ENCODE data around the gene HES4.

HES4 gene

GRCh38 chr1:965526-966134, 34.3 kb downstream of the HES4 start:
- no peak for DNase-seq

- no peak for DNase-seq
Observed at GRCh38 chr1:964691-965525, 35.0 kb downstream of the HES4 start.

GRCh38 chr1:963746-964525, 36.0 kb downstream of the HES4 start:
- DNase-seq: no peak

DNA sequence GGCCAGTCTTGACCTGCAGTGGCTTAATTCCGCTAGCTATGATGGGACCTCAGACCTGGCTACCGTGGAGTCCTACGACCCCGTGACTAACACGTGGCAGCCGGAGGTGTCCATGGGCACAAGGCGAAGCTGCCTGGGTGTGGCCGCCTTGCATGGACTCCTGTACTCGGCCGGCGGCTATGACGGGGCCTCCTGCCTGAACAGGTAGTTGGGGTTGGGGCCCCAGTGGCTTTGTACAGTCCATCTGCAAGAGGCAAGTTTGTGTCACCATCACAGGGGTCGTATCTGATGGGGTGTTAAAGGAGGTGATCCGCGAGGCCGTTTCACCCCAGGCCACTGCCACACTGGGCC, 36.6 kb downstream of the HES4 start:
- DNase-seq: no peak

GRCh38 chr1:962381-963300, 37.3 kb downstream of the HES4 start:
- DNase-seq: no peak

DNA sequence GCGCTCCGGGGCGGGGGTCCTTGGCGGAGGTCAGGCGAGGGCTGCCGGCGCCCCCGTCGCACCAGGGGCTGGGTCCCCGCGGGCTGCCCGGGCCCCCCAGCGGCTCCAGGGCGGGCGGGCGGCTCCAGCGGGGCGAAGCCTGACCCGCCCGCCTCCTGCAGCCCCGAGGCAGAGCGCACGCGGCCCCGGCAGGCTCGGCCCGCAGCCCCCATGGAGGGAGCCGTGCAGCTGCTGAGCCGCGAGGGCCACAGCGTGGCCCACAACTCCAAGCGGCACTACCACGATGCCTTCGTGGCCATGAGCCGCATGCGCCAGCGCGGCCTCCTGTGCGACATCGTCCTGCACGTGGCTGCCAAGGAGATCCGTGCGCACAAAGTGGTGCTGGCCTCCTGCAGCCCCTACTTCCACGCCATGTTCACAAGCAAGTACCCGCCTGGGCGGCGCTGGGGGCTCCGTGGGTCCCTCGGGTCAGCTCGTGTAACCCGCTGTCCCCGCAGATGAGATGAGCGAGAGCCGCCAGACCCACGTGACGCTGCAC, 38.7 kb downstream of the HES4 start:
- no peak for DNase-seq

- peak; percentile 35 to 42 for DNase-seq
Observed at GRCh38 chr1:960363-961131, 39.4 kb downstream of the HES4 start, which contains the start of gene KLHL17. Gene KLHL17, plus strand, starts transcription at chr1:960584. Its CDS starts 110 bp downstream, at chr1:960694.

DNA sequence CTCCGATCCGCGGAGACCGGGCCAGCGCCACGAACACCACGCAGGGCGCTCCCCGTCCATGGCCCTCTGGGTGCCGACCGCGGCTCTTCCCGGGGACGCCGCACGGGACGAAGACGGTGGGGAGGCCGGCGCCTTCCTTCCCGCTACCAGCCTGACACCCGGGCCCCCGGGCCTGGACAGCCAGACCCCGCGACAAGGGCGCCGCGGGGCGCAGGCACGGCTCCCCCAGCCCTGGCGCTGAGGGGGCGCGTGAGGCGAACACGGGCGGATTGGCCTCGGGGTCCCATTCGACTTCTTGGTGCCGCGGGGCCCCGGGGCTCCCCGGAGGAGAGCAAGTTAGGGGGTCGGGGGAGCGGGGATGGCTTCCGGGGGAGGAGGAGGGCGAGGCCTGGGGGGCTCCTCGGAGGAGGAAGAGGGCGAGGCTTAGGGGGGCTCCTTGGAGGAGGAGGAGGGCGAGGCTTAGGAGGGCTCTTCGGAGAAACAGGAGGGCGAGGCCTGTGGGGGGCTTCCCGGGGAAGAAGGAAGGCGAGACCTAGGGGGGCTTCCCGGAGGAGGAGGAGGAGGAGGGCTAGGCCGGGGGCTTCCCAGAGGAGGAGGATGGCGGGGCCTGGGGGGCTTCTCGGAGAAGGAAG, 40.0 kb downstream of the HES4 start:
- DNase-seq: no peak

DNA sequence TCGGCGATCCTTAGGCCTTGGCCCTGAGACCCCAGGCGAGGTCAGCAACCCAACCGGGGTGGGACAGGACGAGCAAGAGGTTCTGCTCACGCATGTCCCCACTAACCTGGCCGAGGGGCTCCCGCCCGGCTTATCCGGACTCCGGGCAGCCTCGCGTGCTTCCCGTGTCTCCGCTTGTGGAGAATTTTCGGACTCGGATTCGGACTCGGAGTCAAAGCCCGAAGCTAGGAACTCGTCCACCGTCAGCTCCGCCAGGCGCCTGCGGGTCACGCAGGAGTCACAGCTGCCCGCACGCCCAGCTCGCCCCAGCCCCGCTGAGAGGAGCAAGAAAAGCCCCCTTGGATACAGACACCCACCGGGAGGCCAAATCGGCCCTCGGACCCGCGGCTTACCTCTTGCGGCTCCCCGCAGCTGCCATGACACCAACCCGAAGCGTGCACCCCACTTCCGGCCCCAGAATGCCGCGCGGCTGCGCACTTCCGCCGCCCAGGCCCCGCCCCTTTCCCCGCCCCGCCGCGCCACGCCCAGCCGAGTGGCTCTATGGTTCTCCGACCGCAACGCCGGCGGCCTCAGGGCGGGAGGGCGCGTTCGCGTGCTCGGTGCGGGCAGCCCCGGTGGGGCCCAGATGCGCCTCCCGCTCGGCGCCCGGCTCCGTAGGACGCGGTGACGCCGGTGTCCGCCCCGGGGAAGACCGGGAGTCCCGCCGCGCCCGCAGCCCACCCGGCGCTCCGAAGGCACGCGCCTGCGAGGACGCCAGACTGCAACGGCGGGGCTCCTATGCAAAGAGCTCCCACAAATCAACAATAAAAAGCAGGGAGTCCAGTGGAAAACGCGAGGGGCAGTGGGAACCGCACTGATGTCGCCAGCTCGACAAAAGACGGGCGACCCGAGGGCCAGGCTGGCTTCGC, 40.8 kb downstream of the HES4 start, which contains the start of gene NOC2L:
Gene NOC2L, minus strand, starts transcription at position 434 of the 908 bp plus-strand sequence. Its CDS starts 16 bp downstream, at position 418.
- peak; percentile 72 to 77 for DNase-seq

GRCh38 chr1:956636-957035, 43.3 kb downstream of the HES4 start:
- no peak for DNase-seq

- peak in 1 of 2 experiments; percentile 15 for DNase-seq
Observed at GRCh38 chr1:955474-955873, 44.4 kb downstream of the HES4 start.

DNA sequence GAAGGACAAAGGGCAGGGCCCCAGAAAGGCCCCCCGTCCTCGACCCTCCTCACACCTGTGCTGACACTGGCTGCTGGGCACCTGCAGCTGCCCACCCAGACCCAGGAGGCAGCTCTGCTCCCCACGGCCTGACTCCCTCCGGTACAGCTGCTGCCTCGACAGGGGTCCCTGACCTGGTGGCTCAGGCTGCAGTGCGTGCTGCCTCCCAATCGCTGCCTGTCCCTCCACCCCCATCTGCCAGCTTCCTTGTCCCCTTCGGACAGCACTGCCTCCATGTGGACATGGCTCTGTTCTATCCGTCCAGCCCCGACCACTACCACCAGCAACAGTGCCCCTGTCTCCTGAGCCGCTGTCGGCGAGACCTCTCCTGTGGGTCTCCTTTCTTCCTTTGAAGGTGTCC, 45.0 kb downstream of the HES4 start:
- no peak for DNase-seq

DNA sequence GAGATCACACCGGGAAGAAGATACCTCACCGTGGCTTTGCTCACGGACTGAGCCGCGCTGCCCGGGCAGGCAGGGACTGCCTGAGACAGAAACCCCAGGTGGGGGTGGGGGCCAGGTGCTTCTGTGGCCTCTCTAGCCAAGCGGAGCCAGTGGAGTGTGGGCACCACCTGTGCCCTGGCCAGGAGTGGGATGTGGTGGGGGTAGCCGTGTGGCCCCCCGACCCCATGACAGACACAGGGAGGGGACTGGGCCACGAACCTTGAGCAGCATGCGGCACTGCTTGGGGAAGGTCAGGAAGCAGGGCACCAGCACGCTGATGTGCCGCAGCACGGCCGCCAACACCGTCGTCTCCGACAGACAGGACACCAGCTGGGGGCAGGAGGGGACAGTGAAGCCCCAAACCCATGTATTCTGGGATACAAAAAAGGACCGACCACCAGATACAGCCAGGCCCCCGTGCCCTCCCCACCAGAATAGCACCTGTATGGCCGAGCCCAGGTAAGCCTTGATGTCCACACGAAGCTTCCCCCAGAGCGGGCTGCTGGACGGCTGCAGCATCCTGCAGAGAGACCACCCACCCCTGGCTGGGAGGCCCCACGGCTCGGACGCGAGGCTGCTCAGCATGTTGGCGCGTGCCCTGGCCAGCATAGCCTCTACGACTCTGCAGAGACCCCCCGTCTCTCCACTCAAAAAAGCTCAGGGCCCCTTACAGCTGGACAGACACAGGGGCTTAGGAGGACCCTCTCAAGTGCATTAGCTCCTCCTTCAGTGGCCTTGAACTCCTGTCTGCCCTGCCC, 46.2 kb downstream of the HES4 start:
- no peak for DNase-seq

DNA sequence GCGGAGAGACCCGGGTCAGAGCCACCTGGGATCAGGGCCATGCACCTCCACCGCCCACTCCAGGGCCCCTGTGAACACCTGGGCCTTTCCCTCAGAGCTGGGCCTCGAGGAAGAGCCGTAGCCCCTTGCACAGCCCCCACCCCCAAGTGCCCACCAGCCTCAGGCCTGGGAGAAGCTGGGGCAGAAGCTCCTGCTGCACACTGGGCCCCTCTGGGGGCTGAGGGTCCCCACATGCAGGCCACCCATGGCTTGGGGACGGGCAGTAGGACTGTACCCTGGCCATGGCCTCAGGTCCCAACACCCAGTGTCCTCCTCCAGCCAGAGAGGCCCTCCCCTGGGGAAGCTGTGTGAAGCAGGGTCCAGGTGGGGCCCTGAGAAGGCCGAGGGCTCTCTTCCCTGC, 47.3 kb downstream of the HES4 start:
- no peak for DNase-seq

GRCh38 chr1:952201-952600, 47.7 kb downstream of the HES4 start:
- DNase-seq: no peak

GRCh38 chr1:951364-951763, 48.5 kb downstream of the HES4 start:
- DNase-seq: no peak

DNA sequence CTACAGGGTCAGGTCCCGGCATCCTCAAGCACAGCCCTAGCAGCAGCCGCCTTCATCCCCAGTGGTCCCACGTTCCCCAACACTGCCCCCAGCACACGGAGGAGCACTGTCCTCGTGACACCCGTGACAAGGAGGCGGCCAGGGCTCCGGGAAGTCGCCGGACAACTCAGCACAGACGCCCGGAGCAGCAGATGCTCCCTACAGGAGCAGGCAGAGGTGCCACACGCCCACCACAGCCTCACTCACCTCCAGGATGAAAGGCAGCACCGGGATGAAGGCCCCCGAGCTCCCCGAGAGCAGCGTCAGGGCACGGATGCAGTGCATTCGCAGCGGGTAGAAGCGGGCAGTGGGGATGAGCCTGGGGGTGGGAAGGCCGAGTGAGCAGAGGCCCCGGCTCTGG, 49.0 kb downstream of the HES4 start:
- no peak for DNase-seq

- DNase-seq: no peak
Observed at GRCh38 chr1:950268-950667, 49.6 kb downstream of the HES4 start.

Data from AML-193 (cell line).